ENCODE data around the gene MIER2.
"Not testable (repeated sequence)": the region's sequence is repeated elsewhere in the genome, so short reads cannot be mapped to it uniquely, and the experiment has no call there.

MIER2 gene

GRCh38 chr19:355536-355935 is 10.9 kb upstream of the MIER2 start:
- DNase-seq = not testable (repeated sequence)

- DNase-seq = no peak
Measured at GRCh38 chr19:355134-355533, 10.5 kb upstream of the MIER2 start.

- no peak for DNase-seq
Measured at GRCh38 chr19:351976-352625, 7.5 kb upstream of the MIER2 start.

GRCh38 chr19:347946-348861 is 3.6 kb upstream of the MIER2 start:
- DNase-seq = no peak

GRCh38 chr19:345320-345879 is 804 bp upstream of the MIER2 start:
- DNase-seq = no peak

- DNase-seq = peak in 1 of 2 experiments; percentile 54
Measured at GRCh38 chr19:343941-344624, 513 bp downstream of the MIER2 start.

GRCh38 chr19:343451-343931 is 1.1 kb downstream of the MIER2 start:
- no peak for DNase-seq

- DNase-seq = no peak
Measured at GRCh38 chr19:342801-343421, 1.7 kb downstream of the MIER2 start.

- no peak for DNase-seq
Measured at GRCh38 chr19:342128-342455, 2.5 kb downstream of the MIER2 start.

- DNase-seq = no peak
Measured at GRCh38 chr19:341386-342127, 3.0 kb downstream of the MIER2 start.

- DNase-seq = no peak
Measured at GRCh38 chr19:340620-341385, 3.8 kb downstream of the MIER2 start.

- DNase-seq = no peak
Measured at GRCh38 chr19:339262-339887, 5.2 kb downstream of the MIER2 start.

- no peak for DNase-seq
Measured at GRCh38 chr19:338421-338820, 6.2 kb downstream of the MIER2 start.

GRCh38 chr19:336067-336614 is 8.5 kb downstream of the MIER2 start:
- DNase-seq = no peak

GRCh38 chr19:335486-336066 is 9.0 kb downstream of the MIER2 start:
- DNase-seq = no peak

- DNase-seq = no peak
Measured at GRCh38 chr19:335072-335471, 9.5 kb downstream of the MIER2 start.

GRCh38 chr19:334296-335071 is 10.1 kb downstream of the MIER2 start:
- no peak for DNase-seq

- no peak for DNase-seq
Measured at GRCh38 chr19:330503-330902, 14.1 kb downstream of the MIER2 start.

GRCh38 chr19:329876-330275 is 14.7 kb downstream of the MIER2 start:
- no peak for DNase-seq

All from NCI-H524 (cell line).